GM18505 (cell line): ENCODE results near the gene TOE1.
"Not testable (repeated sequence)": the region's sequence is repeated elsewhere in the genome, so short reads cannot be mapped to it uniquely, and the experiment has no call there.

ENCODE experiments used
- ATAC-seq: cut with Tn5 transposase; IDR thresholded peaks from one replicate; pipeline ENCODE4 v1.9.1; 2021; ENCODE audit not compliant: unreplicated experiment
- POLR2A ChIP-seq: IDR thresholded peaks from 4 replicates; pipeline ENCODE4 v1.6.1; 2011; ENCODE audit warnings: borderline replicate concordance; ENCODE audit not compliant: insufficient read depth, insufficient read length; ENCODE audit errors: extremely low read depth

TOE1 gene

GRCh38 chr1:45355683-45356082, 15.7 kb downstream of the TOE1 start:
- no peak for ATAC-seq

DNA sequence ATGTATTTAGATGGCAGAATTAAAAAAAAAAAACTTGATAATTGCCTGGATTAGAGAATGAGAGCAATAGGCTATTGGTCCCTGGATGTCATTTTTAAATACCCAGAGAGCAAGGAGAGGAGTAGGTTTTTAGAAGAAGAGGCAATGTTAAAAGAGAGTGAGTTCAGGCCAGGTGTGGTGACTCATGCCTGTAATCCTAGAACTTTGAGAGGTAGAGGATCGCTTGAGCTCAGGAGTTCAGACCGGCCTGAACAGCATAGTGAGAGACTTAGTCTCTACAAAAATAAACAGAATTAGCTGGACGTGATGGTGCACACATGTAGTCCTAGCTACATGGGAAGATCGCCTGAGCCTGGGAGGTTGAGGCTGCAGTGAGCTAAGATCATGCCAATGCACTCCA, 16.2 kb downstream of the TOE1 start:
- ATAC-seq: no peak
- no peak for TF ChIP-seq POLR2A

More at GRCh38 chr1:45355683-45356082, 15.7 kb downstream of the TOE1 start:
- no peak for TF ChIP-seq POLR2A

DNA sequence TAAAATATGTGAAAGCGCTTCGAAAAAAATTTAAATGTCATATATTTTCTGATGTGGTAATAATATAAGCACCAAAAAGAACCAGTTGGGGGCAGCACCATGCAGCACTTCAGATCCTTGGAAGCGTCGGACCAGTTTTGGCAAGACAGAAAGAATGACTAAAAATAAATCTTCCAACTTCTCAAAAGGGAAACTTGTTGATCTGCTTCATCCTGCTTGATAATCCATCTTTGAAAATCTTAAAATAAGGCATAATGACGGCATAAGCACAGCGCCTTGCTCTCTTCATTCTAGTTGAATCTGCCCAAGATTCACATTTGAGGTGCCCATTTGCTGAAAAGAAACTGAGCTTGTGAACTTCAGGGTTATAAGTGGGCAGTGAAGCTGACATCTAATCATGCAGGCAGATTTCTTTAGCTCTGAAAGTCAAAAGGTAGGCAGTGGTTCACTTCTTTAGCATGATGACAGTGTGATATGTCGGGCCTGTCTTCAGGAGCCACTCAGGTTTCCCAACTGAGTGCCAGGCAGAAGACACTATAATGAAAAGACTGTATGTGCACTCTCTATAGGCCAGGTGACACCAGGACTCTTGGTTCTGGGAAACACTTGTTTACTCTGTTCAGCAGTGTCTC, 20.0 kb downstream of the TOE1 start:
- no peak for TF ChIP-seq POLR2A
- ATAC-seq: no peak

GRCh38 chr1:45360981-45361380, 21.0 kb downstream of the TOE1 start:
- ATAC-seq: not testable (repeated sequence)

DNA sequence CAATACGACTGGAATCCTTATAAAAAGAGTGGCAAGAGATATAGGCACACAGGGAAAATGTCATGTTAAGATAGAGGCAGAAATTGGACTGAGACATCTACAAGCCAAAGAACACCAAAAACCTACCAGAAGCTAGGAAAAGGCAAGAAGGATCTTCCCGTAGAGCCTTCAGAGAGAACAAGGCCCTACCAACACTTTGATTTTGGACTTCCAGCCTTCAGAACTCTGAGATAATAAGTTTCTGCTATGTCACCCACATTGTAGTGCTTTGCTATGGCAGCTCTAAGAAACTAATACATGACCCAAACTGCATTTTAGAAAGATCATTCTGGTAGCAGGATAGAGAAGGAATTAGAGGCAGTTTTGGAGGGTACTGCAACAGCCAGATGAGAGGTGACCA, 24.3 kb downstream of the TOE1 start:
- TF ChIP-seq POLR2A: no peak
- no peak for ATAC-seq

- no peak for TF ChIP-seq POLR2A
- no peak for ATAC-seq
These were observed 25.1 kb downstream of the TOE1 start for GRCh38 chr1:45365051-45365450.

- peak; percentile 61 for ATAC-seq
These were observed 30.6 kb downstream of the TOE1 start for GRCh38 chr1:45370575-45370974.

GRCh38 chr1:45373573-45373972, 33.6 kb downstream of the TOE1 start:
- no peak for TF ChIP-seq POLR2A
- ATAC-seq: no peak

More at GRCh38 chr1:45370575-45370974, 30.6 kb downstream of the TOE1 start:
- no peak for TF ChIP-seq POLR2A

GRCh38 chr1:45375104-45376090, 35.4 kb downstream of the TOE1 start:
- no peak for TF ChIP-seq POLR2A
- ATAC-seq: no peak

- TF ChIP-seq POLR2A: no peak
These were observed 38.2 kb downstream of the TOE1 start for GRCh38 chr1:45378184-45378583.

GRCh38 chr1:45379524-45379923, 39.6 kb downstream of the TOE1 start:
- ATAC-seq: no peak
- TF ChIP-seq POLR2A: no peak

More at GRCh38 chr1:45378184-45378583, 38.2 kb downstream of the TOE1 start:
- no peak for ATAC-seq

- ATAC-seq: no peak
- TF ChIP-seq POLR2A: no peak
These were observed 40.2 kb downstream of the TOE1 start for GRCh38 chr1:45380125-45380524.

DNA sequence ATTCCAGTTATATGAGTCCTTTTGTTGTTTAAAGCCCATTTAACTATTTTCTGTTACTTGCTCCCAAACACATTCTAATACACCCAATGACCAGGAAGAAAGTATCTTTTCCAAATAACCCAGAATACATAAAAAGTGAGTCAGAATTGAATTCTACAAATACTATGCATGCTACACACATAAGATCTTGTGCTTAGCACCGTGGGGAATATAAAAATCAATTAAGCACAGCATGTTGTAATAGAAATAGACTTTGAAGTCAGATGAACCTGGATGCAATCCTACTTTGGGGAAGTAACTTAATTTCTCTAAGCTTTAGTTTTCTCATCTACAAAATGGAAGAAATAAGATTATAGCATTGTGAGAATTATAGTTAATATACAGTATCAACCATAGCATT, 40.8 kb downstream of the TOE1 start:
- no peak for TF ChIP-seq POLR2A
- ATAC-seq: no peak

DNA sequence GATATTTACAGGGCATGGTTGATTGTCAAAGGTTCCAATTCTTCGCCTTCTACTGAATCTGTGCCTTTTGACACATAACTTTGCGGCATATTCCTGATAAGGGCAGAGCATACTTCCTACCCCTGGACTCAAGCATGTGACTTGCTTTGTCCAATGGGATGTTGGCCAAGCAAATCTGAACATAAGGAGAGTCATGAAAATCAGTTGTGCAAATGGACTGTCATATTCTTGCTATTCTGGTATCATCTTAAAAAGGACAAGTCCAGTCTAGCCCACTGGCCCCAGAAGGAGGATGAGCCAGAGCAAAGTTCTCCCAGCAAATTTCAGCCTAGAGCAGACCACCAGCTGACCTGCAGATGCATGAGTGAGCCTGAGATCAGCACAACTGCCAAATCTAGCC, 41.3 kb downstream of the TOE1 start:
- no peak for TF ChIP-seq POLR2A
- ATAC-seq: no peak
